ENCODE measurements around the gene AGTRAP. TPM values are rescaled to one million over a fixed set of nuclear protein-coding genes. Genes with fewer than 3 reads are reported as not detected.

AGTRAP gene
- total and polyA plus RNA-seq, 9 of the 15 experiments (the other 6 are each of a cell fraction or from before 2014, with no cell fraction given) = 26.8 to 105 (median 57.5) TPM

DNA sequence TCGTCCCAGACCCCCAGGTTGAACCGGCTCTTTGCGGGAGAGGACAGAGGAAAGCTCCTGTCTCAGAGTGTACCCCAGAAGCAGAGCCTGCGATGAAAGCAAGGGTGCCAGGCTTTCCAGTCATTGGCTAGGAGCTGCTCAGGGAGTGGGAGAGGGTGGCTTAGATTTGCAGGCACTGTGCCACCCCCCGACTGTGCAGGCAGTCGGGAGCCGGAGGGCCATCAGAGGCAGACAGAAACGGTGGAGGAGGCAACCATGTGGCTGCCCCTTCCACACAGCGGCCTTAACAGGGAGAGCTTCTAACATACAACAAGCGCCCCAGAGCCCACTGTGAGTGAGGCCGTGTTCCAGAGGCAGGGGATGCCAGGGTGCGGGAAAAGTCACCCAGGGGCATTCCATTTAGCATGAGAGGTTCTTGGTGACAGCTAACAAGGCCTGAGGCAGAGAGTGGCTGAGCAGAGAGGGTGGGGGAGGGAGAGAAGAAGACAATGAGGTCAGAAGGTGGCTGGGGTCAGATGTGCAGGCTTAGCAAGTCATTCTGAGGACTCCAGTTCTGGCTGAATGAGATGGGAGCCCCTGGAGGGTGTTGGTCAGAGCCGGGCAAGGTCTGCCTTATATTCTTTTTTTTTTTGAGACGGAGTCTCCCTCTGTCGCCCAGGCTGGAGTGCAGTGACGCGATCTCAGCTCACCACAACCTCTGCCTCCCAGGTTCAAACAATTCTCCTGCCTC, 16.6 kb downstream of the AGTRAP start (continued):
- no peak for TF ChIP-seq ZNF589 (CRISPR knock-in tag; IDR thresholded peaks at IDR 0.05; ENCODE audit: low read depth)
- no peak for TF ChIP-seq KLF6 (CRISPR knock-in tag; IDR thresholded peaks at IDR 0.05; ENCODE audit: borderline replicate concordance)
- TF ChIP-seq CREBBP (IDR thresholded peaks at IDR 0.05; ENCODE audit: low read depth, low read length) = no peak
- no peak; the same call in 1 of the 2 replicates for TF ChIP-seq EGR1 (conservative IDR thresholded peaks at IDR 0.05)
- TF ChIP-seq PCBP1 (IDR thresholded peaks at IDR 0.05; ENCODE audit: low read depth, low read length, poor library complexity, severe bottlenecking) = no peak
- no peak for TF ChIP-seq ZNF184 (CRISPR knock-in tag; IDR thresholded peaks at IDR 0.05)
- TF ChIP-seq MCM5 (IDR thresholded peaks at IDR 0.05; ENCODE audit: low read depth) = no peak
- no peak for TF ChIP-seq FOXO4 (CRISPR knock-in tag; IDR thresholded peaks at IDR 0.05)
- TF ChIP-seq FOXP1 (CRISPR knock-in tag; IDR thresholded peaks at IDR 0.05) = no peak
- 0 out of 2 replicates have a peak, but pooled peaks have one; percentile 20 for TF ChIP-seq LCOR (CRISPR knock-in tag; IDR thresholded peaks at IDR 0.05)
- no peak for TF ChIP-seq RBM14 (IDR thresholded peaks at IDR 0.05; ENCODE audit: borderline replicate concordance, insufficient read depth, low read depth, low read length)
- no peak for TF ChIP-seq ZNF445 (CRISPR knock-in tag; IDR thresholded peaks at IDR 0.05; ENCODE audit: low read depth)
- TF ChIP-seq SMARCC2 (IDR thresholded peaks at IDR 0.05; ENCODE audit: low read depth) = no peak
- no peak for TF ChIP-seq TCF7 (IDR thresholded peaks at IDR 0.05; ENCODE audit: borderline replicate concordance)
- TF ChIP-seq ZKSCAN8 (CRISPR knock-in tag; IDR thresholded peaks at IDR 0.05) = no peak
- no peak for TF ChIP-seq BCOR (IDR thresholded peaks at IDR 0.05)
- TF ChIP-seq, protein P1, sequence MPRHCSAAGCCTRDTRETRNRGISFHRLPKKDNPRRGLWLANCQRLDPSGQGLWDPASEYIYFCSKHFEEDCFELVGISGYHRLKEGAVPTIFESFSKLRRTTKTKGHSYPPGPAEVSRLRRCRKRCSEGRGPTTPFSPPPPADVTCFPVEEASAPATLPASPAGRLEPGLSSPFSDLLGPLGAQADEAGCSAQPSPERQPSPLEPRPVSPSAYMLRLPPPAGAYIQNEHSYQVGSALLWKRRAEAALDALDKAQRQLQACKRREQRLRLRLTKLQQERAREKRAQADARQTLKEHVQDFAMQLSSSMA (CRISPR knock-in tag; IDR thresholded peaks at IDR 0.05) = no peak
- TF ChIP-seq, protein P2, sequence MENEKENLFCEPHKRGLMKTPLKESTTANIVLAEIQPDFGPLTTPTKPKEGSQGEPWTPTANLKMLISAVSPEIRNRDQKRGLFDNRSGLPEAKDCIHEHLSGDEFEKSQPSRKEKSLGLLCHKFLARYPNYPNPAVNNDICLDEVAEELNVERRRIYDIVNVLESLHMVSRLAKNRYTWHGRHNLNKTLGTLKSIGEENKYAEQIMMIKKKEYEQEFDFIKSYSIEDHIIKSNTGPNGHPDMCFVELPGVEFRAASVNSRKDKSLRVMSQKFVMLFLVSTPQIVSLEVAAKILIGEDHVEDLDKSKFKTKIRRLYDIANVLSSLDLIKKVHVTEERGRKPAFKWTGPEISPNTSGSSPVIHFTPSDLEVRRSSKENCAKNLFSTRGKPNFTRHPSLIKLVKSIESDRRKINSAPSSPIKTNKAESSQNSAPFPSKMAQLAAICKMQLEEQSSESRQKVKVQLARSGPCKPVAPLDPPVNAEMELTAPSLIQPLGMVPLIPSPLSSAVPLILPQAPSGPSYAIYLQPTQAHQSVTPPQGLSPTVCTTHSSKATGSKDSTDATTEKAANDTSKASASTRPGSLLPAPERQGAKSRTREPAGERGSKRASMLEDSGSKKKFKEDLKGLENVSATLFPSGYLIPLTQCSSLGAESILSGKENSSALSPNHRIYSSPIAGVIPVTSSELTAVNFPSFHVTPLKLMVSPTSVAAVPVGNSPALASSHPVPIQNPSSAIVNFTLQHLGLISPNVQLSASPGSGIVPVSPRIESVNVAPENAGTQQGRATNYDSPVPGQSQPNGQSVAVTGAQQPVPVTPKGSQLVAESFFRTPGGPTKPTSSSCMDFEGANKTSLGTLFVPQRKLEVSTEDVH (IDR thresholded peaks at IDR 0.05; ENCODE audit: low read depth, partially characterized antibody) = no peak
- no peak for TF ChIP-seq DIDO1 (tag; IDR thresholded peaks at IDR 0.05; ENCODE audit: low read depth)
- TF ChIP-seq ZNF134 (CRISPR knock-in tag; conservative IDR thresholded peaks at IDR 0.05) = no peak
- TF ChIP-seq, protein P3, sequence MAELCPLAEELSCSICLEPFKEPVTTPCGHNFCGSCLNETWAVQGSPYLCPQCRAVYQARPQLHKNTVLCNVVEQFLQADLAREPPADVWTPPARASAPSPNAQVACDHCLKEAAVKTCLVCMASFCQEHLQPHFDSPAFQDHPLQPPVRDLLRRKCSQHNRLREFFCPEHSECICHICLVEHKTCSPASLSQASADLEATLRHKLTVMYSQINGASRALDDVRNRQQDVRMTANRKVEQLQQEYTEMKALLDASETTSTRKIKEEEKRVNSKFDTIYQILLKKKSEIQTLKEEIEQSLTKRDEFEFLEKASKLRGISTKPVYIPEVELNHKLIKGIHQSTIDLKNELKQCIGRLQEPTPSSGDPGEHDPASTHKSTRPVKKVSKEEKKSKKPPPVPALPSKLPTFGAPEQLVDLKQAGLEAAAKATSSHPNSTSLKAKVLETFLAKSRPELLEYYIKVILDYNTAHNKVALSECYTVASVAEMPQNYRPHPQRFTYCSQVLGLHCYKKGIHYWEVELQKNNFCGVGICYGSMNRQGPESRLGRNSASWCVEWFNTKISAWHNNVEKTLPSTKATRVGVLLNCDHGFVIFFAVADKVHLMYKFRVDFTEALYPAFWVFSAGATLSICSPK (IDR thresholded peaks at IDR 0.05; ENCODE audit: borderline replicate concordance) = no peak
- no peak for TF ChIP-seq ZNF143 (CRISPR knock-in tag; IDR thresholded peaks at IDR 0.05)
- no peak for TF ChIP-seq PYGO2 (tag; IDR thresholded peaks at IDR 0.05)
- peak; percentile 65 for TF ChIP-seq CBFA2T3 (IDR thresholded peaks at IDR 0.05)
